Stimulated activated memory B cell treated with anti-CD40 and anti-IgM and Interleukin-4, amounts not matched to agents 10 μg/mL and 1 μg/mL and 100 μg/mL, for 72 hours (primary cell): ENCODE data around the gene KCNK1.
"Not testable (repeated sequence)": the region's sequence is repeated elsewhere in the genome, so short reads cannot be mapped to it uniquely, and the experiment has no call there.

Source experiments
- ATAC-seq: fragments of 150-1000 bp; cut with Tn5 transposase; 2 replicates; pipeline ENCODE4 v1.10.0; 2021
- H3K27ac Mint-ChIP-seq: one replicate; pipeline ENCODE4 v1.8.0; 2022; ENCODE audit warnings: mild to moderate bottlenecking, mixed read lengths
- H3K27me3 Mint-ChIP-seq: one replicate; pipeline ENCODE4 v1.8.0; 2022; ENCODE audit warnings: mixed read lengths
- H3K36me3 Mint-ChIP-seq: one replicate; pipeline ENCODE4 v1.8.0; 2022; ENCODE audit warnings: mixed read lengths
- H3K4me1 Mint-ChIP-seq: one replicate; pipeline ENCODE4 v1.8.0; 2022; ENCODE audit warnings: mixed read lengths
- H3K4me3 Mint-ChIP-seq: one replicate; pipeline ENCODE4 v1.8.0; 2022; ENCODE audit warnings: mild to moderate bottlenecking, moderate library complexity, mixed read lengths
- H3K9me3 Mint-ChIP-seq: one replicate; pipeline ENCODE4 v1.8.0; 2022; ENCODE audit warnings: mixed read lengths

The KCNK1 gene

DNA sequence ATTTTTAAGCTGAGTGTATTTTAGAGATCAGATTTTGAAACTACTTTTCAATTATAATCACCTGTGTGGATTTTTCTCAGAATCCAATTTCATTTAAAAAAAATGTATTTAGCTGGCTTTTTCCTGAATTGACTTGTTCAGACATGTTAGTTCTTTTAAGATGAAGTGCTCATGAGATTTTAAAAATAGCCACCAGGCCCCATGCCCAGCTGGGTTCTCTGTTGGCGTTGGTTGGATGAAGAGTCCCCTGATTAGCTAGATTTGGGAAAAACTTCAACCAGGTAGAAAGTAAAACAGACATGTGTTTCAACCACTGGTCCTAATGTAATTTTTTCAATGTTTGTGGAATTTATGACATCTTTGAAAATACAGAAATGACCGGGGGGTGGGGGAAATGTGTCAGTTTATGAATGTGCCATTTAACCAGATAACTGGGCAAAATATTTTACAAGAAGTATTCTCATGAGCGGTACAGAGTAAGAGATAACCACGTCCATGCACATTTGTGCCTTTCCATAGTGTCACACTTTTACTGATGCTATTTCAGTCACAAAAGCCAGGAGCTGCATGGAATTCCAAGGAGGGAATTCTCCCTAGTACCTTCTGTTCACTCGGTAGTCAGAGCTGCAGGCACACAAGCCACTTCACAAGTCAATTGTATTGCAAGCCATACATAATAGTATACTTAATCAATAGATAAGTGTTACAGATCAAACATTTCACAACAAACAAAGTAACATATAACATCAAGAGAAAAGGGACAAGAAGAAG, 51.1 kb downstream of the KCNK1 start:
- Mint-ChIP-seq H3K4me3 (no peak overlapping the region), H3K27me3 (no peaks in the 10 kb centered on the region), H3K27ac (no peak overlapping the region), H3K4me1 (no peaks in the 10 kb centered on the region), H3K9me3 (peaks cover 4% of the 10 kb centered on the region), H3K36me3 (no peaks in the 10 kb centered on the region)
- ATAC-seq: no peak

DNA sequence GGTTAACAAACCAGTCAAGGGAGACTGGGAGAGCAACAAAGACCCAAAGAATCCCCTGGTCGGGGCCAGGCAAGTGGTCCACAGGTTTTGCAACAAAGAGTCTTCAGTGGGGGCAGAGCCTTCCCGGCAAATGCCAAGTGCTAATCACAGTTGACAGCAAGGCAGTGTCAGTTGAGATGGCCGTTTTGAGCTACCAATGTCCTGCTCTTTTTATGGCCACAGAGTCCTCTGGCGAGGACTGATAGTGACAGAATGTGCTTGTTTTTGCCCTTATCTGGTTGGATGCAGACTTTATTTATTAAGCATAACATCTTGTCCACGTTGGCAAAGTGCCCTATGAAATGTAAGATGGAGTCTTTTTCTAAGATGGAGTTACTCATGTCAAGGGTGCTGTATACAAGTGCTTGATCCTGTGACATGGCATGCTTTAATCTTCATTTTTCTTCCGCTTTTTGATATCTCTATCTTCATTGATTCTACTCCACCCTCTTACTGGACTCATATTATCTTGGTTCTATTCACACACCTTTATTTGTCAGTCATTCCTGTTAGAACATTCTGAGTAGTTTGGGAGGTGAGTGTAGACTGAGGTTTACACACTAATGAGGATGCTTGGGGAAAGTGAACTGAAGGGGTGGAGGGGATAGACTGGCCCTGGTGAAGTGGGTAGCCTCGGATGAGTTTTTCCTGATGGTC, 51.8 kb downstream of the KCNK1 start:
- peaks cover 4% of the 10 kb centered on the region for H3K9me3 Mint-ChIP-seq
- no peaks in the 10 kb centered on the region for H3K4me1 Mint-ChIP-seq
- no peaks in the 10 kb centered on the region for H3K27me3 Mint-ChIP-seq
- H3K27ac Mint-ChIP-seq: no peak overlapping the region
- ATAC-seq: no peak
- H3K4me3 Mint-ChIP-seq: no peak overlapping the region
- H3K36me3 Mint-ChIP-seq: no peaks in the 10 kb centered on the region

DNA sequence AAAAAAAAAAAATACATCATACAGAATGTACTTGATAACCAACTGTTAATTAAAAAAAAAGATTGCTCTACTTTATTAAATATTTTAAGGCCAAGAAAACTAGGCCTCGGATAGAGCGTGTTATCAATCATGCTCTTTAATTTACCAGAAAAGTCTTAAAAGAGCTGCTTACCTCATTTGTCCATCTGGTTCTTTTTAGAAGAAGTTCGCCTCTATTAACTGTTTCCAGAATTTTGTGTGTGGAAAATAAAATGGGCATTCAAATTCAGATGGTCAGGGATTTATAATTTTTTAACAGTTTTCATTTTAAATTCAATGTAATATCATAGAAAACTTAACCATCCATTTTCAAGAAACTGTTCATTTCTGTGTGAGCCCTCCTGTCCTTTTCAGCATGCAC, 53.8 kb downstream of the KCNK1 start:
- Mint-ChIP-seq H3K4me1 (no peaks in the 10 kb centered on the region), H3K36me3 (no peaks in the 10 kb centered on the region), H3K4me3 (no peak overlapping the region), H3K27ac (no peak overlapping the region), H3K27me3 (no peaks in the 10 kb centered on the region), H3K9me3 (peaks cover 4% of the 10 kb centered on the region)
- ATAC-seq: no peak

DNA sequence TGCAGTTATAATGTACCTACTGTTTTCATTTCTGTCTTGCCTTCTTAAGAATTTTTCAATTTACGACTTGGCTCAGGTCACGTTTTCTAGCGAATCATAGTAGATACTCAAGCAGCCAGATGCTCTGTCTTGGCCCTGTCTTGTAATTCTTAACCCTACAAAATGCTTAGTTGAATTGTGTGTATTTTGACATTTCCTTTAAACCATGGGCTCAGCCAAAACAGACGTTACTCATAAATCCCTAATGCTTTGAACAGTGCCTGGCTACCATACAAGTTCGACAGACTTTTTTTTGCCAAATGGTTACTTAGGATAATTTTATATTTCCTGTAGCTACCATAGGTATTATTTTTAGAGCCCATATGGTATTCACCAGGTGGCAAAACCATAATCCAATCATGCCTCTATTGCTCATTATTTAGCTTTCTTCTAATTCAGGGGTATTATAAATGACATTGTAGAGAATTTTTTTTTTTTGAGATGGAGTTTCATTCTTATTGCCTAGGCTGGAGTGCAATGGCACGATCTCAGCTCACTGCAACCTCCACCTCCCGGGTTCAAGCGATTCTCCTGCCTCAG, 54.3 kb downstream of the KCNK1 start:
- no peak for ATAC-seq
- H3K36me3 Mint-ChIP-seq: no peaks in the 10 kb centered on the region
- no peak overlapping the region for H3K4me3 Mint-ChIP-seq
- H3K4me1 Mint-ChIP-seq: no peaks in the 10 kb centered on the region
- H3K27ac Mint-ChIP-seq: no peak overlapping the region
- peaks cover 4% of the 10 kb centered on the region for H3K9me3 Mint-ChIP-seq
- H3K27me3 Mint-ChIP-seq: peaks cover 2% of the 10 kb centered on the region

DNA sequence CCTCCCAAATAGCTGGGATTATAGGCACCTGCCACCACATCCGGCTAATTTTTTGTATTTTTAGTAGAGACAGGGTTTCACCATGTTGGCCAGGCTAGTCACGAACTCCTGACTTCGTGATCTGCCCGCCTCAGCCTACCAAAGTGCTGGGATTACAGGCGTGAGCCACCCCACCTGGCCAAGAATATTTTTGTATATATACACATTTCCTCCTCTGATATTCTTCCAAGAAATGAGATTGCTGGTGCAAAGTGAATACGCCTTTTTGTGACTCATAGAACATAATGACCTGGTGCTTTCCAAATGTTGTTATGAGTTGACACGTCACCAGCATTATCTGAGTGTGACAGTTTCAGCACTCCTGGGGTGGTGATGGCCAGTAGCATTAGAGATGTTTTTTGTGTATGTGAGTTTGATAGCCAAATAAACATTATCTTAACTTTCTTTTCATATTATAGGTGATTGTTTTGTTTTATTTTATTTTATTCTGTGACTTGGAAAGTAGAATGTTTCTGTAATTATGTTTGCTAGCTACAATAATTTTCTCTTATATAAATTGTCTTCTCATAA, 54.9 kb downstream of the KCNK1 start:
- peaks cover 8% of the 10 kb centered on the region for H3K27me3 Mint-ChIP-seq
- peaks cover 4% of the 10 kb centered on the region for H3K9me3 Mint-ChIP-seq
- no peaks in the 10 kb centered on the region for H3K4me1 Mint-ChIP-seq
- ATAC-seq: no peak
- no peak overlapping the region for H3K4me3 Mint-ChIP-seq
- H3K36me3 Mint-ChIP-seq: no peaks in the 10 kb centered on the region
- no peak overlapping the region for H3K27ac Mint-ChIP-seq

DNA sequence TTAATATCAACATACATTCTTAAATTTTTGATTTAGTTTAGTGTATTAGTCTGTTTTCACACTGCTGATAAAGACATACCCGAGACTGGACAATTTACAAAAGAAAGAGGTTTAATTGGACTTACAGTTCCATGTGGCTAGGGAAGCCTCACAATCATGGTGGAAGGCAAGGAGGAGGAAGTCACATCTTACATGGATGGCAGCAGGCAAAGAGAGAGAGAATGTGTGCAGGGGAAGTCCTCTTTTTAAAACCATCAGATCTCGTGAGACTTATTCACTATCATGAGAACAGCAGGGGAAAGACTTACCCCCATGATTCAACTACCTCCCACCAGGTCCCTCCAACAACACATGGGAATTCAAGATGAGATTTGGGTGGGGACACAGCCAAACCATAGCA, 56.5 kb downstream of the KCNK1 start:
- H3K27ac Mint-ChIP-seq, H3K4me1 Mint-ChIP-seq, H3K4me3 Mint-ChIP-seq, H3K36me3 Mint-ChIP-seq, H3K9me3 Mint-ChIP-seq, ATAC-seq: not testable (repeated sequence)
- peaks cover 13% of the 10 kb centered on the region for H3K27me3 Mint-ChIP-seq

DNA sequence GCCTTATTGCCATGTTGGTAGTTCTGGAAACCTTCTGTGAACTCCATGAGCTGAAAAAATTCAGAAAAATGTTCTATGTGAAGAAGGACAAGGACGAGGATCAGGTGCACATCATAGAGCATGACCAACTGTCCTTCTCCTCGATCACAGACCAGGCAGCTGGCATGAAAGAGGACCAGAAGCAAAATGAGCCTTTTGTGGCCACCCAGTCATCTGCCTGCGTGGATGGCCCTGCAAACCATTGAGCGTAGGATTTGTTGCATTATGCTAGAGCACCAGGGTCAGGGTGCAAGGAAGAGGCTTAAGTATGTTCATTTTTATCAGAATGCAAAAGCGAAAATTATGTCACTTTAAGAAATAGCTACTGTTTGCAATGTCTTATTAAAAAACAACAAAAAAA, 57.4 kb downstream of the KCNK1 start:
- Mint-ChIP-seq H3K36me3 (no peaks in the 10 kb centered on the region), H3K4me3 (no peak overlapping the region), H3K27me3 (peaks cover 13% of the 10 kb centered on the region), H3K4me1 (no peaks in the 10 kb centered on the region), H3K9me3 (no peaks in the 10 kb centered on the region), H3K27ac (no peak overlapping the region)
- no peak for ATAC-seq

DNA sequence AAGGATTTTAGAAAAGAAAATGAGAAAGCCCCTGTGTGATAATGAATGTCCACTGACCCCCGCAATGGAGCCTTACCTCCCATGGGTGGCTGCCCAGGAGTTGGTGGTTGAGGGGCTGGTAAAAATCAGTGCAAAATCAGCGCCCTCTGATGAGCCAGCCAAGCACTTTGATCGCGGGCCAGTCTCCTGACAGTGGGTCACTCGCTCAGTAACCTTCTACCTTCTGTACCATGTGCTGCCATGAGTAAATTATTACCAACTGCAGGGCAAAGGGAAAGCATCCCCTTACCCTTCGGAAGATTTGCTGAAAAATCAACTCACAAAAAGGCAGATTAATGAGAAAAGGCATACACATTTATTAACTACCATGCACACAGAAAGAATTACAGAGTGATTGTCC, 58.8 kb downstream of the KCNK1 start:
- no peak for ATAC-seq
- no peak overlapping the region for H3K4me3 Mint-ChIP-seq
- no peaks in the 10 kb centered on the region for H3K9me3 Mint-ChIP-seq
- H3K27me3 Mint-ChIP-seq: peaks cover 13% of the 10 kb centered on the region
- H3K4me1 Mint-ChIP-seq: no peaks in the 10 kb centered on the region
- H3K27ac Mint-ChIP-seq: no peak overlapping the region
- no peaks in the 10 kb centered on the region for H3K36me3 Mint-ChIP-seq

DNA sequence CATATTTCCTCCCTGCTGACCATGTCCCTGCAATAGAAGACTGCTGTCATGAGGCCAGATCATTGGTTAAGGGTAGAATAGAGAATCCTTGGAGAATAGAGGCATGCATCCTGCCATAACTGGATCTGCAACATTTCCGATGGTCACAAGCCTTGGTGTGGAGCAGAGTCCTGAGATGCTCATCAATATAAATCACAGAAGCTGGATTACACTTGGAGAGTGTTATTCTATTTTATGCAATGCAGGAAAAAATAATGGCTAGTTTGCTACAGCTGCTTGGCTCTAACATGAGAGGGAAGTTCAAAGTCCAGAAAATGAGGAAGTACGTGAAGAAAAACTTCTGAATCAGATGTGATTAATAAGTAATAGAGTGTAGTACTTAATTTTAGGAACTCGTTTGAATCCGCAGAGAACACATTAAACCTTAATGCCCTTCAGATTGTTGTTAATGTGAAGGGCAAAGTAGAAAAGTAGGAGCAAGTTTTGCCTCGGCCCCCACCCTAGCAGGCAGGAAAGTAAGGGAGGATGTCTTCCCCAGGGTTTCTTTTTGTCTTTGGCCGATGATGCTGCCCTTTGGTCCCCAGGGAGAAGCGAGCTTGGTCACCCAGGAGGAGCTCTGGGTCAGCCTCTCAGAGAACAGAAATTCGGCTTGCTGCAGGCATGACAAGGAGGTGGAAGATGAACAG, 59.5 kb downstream of the KCNK1 start:
- H3K4me3 Mint-ChIP-seq: no peak overlapping the region
- H3K36me3 Mint-ChIP-seq: no peaks in the 10 kb centered on the region
- peaks cover 13% of the 10 kb centered on the region for H3K27me3 Mint-ChIP-seq
- H3K4me1 Mint-ChIP-seq: no peaks in the 10 kb centered on the region
- no peak overlapping the region for H3K27ac Mint-ChIP-seq
- ATAC-seq: no peak
- H3K9me3 Mint-ChIP-seq: no peaks in the 10 kb centered on the region

DNA sequence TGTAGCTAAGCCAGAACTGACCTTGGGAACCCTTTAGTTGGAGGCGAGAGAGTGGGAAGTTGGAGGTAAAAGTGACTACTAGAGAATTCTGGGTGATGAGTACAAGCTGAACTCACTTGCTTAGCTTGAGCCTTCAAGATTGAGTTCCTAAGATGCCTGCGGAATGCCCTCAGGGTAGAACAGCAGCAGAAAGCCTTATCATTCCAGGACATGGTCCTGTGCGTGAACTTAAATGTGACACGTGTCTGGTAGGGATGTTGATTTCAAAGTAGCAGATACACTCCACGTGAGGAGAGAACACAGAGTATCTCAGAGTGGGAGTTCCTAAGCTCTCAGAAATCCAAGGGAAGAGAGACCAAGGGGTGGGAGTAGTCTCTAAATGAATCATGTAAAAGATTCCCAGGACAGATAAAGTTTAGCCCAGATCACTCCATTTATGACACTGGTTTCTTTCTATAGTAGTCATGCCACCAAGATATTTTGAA, 60.1 kb downstream of the KCNK1 start:
- no peaks in the 10 kb centered on the region for H3K4me1 Mint-ChIP-seq
- no peaks in the 10 kb centered on the region for H3K9me3 Mint-ChIP-seq
- ATAC-seq: no peak
- no peaks in the 10 kb centered on the region for H3K36me3 Mint-ChIP-seq
- no peak overlapping the region for H3K4me3 Mint-ChIP-seq
- no peak overlapping the region for H3K27ac Mint-ChIP-seq
- H3K27me3 Mint-ChIP-seq: peaks cover 13% of the 10 kb centered on the region

DNA sequence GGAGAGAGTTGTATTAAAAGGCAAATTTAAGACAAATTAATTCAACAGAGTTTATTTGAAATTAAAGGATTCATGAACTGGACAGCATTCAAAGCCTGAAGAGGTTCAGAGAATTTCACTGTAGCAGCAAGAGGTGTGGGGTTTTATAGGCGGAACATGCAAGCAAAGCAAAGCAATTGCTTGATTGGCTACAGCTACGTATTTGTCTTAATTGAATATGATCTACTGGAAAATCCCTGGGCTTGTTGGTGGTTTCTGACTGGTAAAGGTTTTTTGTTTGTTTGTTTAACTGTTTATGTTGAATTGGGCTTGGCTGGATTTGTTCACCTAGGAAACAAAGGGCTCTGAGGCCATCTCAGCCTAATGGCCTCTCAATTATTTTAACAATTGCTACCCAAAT, 61.5 kb downstream of the KCNK1 start:
- no peaks in the 10 kb centered on the region for H3K9me3 Mint-ChIP-seq
- H3K4me3 Mint-ChIP-seq: no peak overlapping the region
- H3K36me3 Mint-ChIP-seq: no peaks in the 10 kb centered on the region
- ATAC-seq: no peak
- H3K4me1 Mint-ChIP-seq: no peaks in the 10 kb centered on the region
- H3K27ac Mint-ChIP-seq: no peak overlapping the region
- H3K27me3 Mint-ChIP-seq: peaks cover 13% of the 10 kb centered on the region

DNA sequence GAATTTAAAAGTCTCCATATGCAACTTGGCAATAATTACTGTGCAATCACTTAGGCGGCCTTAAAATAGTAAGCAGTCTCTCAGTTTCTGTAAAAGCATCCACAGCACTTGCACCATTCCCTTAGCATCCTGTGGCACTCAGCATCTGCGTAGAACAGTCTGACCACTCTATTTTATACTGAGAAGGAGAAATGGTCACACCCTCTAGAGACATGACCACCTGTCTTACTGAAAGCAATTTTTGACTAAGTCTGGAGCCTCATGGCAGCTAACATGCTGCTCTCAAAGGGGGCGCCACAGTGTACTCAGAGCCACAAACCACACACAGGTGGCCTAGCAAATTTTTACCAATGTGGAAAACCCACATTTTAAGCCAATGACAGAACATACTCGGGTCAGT, 62.0 kb downstream of the KCNK1 start:
- no peak for ATAC-seq
- H3K4me3 Mint-ChIP-seq: no peak overlapping the region
- H3K4me1 Mint-ChIP-seq: no peaks in the 10 kb centered on the region
- H3K36me3 Mint-ChIP-seq: no peaks in the 10 kb centered on the region
- no peaks in the 10 kb centered on the region for H3K9me3 Mint-ChIP-seq
- peaks cover 13% of the 10 kb centered on the region for H3K27me3 Mint-ChIP-seq
- H3K27ac Mint-ChIP-seq: no peak overlapping the region

DNA sequence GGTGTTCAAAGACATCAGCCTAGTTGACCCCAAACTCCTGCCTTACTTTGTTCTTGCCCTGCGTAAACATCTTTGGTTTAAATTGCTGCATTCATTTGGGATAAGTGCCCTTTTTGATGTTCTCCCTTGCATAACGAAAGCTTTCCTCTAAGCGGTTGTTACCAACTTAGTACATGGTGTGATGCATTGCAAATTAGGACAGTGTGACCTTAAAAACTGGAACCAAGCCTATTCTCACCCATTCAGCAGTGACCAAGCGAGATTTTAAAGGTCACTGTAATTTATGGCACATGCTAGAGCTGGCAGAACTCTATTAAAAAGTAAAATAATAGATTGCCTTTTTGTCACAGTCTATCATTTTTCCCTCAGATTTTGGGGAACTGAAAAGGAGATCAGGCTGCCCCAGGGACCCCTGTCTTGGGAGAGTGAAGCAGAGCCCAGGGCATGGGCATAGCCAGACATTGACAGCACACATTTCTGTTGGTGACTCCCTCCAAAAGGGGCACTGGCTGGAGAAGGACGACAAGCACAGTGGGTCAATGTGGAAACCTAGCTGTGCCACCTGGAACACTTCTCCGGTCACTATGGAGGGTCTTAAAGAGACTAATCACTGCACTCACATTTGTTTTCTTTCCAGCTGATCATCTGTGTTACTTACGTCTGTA, 63.9 kb downstream of the KCNK1 start:
- Mint-ChIP-seq H3K27me3 (peaks cover 13% of the 10 kb centered on the region), H3K27ac (no peak overlapping the region), H3K4me3 (no peak overlapping the region), H3K4me1 (no peaks in the 10 kb centered on the region), H3K36me3 (no peaks in the 10 kb centered on the region), H3K9me3 (no peaks in the 10 kb centered on the region)
- no peak for ATAC-seq

DNA sequence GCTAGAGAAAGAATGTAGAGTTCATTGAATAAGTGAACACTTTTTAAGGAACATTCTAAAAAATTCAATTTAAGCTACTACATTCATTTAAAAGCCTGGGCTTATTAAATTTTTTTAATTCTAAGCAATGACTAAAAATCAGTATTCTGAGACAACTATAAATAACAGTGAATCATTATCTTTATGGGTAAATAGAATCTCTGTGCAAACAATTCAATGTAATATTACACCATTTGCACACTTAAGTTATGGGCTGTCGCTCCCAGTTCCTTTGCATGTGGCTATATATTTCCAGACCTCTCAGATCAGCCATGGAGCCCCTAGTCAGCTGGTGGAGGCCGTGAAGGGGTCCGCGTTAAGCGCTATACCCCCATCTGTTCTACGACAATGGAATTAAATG, 65.1 kb downstream of the KCNK1 start:
- Mint-ChIP-seq H3K4me3 (no peak overlapping the region), H3K27ac (no peak overlapping the region), H3K9me3 (no peaks in the 10 kb centered on the region), H3K27me3 (peaks cover 3% of the 10 kb centered on the region), H3K4me1 (no peaks in the 10 kb centered on the region), H3K36me3 (no peaks in the 10 kb centered on the region)
- ATAC-seq: no peak
